ENCODE results near the gene COL25A1. TPM values are rescaled to one million over a fixed set of nuclear protein-coding genes. Genes with fewer than 3 reads are reported as not detected.

COL25A1 gene
- total RNA-seq, 1 experiment from 2014 or later = 4.2 TPM

DNA sequence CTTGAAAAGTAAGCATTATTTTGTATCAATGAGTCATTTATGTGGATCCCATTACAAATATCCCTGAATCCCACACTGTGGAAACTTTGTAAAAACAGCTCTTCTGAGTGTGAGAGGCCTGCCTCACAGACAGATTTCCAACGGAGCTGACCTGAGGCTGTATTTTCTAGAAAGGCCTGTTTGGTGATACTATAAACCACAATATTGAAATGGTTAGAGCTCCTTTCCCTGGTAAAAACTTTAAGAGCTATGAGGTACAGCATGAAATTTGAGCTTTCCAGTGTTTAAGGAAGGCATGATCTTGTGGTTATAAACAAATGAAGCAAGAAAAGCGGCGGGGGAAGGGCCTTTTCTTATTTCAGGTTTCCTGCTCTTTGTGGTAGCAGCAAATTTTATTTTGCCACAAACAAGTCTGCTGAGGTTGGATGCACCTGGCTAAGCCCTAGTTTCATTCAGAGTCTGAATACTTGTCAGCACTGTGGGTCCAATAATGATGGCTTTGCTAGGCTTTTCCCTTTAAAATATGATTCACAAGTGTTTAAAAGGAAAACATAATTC, 452.8 kb downstream of the COL25A1 start:
- Histone ChIP-seq H4K91ac (ENCODE audit: insufficient read length, low read depth, low read length) (no peak overlapping the region), H3K23me2 (ENCODE audit: insufficient read length, low read depth, low read length, poor library complexity, severe bottlenecking) (no peaks in the 10 kb centered on the region), H2BK15ac (ENCODE audit: low read depth, low read length) (no peak overlapping the region), H2BK120ac (ENCODE audit: low read depth, low read length, poor library complexity, severe bottlenecking) (no peak overlapping the region), H3K9ac (ENCODE audit: extremely low read depth, insufficient read length, low read length) (no peak overlapping the region), H3K9me3 (ENCODE audit: control insufficient read depth, low read depth, low read length) (no peaks in the 10 kb centered on the region), H3K4me1 (ENCODE audit: insufficient read depth, low read length) (peaks cover 3% of the 10 kb centered on the region; the same call in 1 of the 2 replicates), H3K79me1 (ENCODE audit: insufficient read depth, low read depth, low read length, poor library complexity, severe bottlenecking) (no peaks in the 10 kb centered on the region), H2BK12ac (ENCODE audit: insufficient read length, low read depth, low read length) (no peak overlapping the region), H2AFZ (ENCODE audit: low read length) (no peak overlapping the region), H3K4me2 (ENCODE audit: insufficient read depth, insufficient read length, low read length) (no peak overlapping the region), H4K20me1 (ENCODE audit: control insufficient read depth, insufficient read depth, insufficient read length) (no peaks in the 10 kb centered on the region), H3K27me3 (ENCODE audit: insufficient read depth, low read length) (no peaks in the 10 kb centered on the region), H3T11ph (ENCODE audit: low read length) (no peak overlapping the region), H3K23ac (ENCODE audit: insufficient read length, low read depth, low read length) (no peak overlapping the region), H3K79me2 (ENCODE audit: insufficient read depth, low read length) (no peaks in the 10 kb centered on the region), H4K5ac (ENCODE audit: insufficient read length, low read depth, low read length) (no peak overlapping the region), H3K56ac (ENCODE audit: insufficient read length, low read depth, low read length) (no peak overlapping the region), H3K27ac (ENCODE audit: insufficient read length, low read depth, low read length) (no peak overlapping the region), H2AK5ac (ENCODE audit: insufficient read length, low read length) (no peak overlapping the region), H2BK5ac (ENCODE audit: insufficient read length, low read length) (no peak overlapping the region), H3K18ac (ENCODE audit: insufficient read length, low read depth, low read length) (no peak overlapping the region), H3K14ac (ENCODE audit: insufficient read depth, low read length) (no peak overlapping the region), H3K4ac (ENCODE audit: low read depth, low read length) (no peak overlapping the region), H4K8ac (replicated peaks; ENCODE audit: insufficient read length, low read depth, low read length) (no peak overlapping the region), H2BK20ac (ENCODE audit: low read depth, low read length, poor library complexity, severe bottlenecking) (no peak overlapping the region)
- Mint-ChIP-seq H3K27me3 (ENCODE audit: low read depth) (no peaks in the 10 kb centered on the region), H3K27ac (peak overlapping the region in 2 of 3 experiments; percentile 50 to 68; a peak in 2 of 7 replicates), H3K9me3 (no peaks in the 10 kb centered on the region), H3K36me3 (ENCODE audit: insufficient read depth in 1 of 3, low read depth in 3 of 3) (0 out of 7 replicates have a peak, but pooled peaks cover 0 to 2% (median 0%) of the 10 kb centered on the region in 3 experiments), H3K4me1 (peaks cover 12% of the 10 kb centered on the region in 2 experiments), H3K4me3 (no peak overlapping the region)
- no CpG with 5 or more reads among the region's 3 CpGs for WGBS (ENCODE audit: extremely low coverage, insufficient read length, low lambda C conversion rate)
- no peak for DNase-seq
- TF ChIP-seq, protein P1, sequence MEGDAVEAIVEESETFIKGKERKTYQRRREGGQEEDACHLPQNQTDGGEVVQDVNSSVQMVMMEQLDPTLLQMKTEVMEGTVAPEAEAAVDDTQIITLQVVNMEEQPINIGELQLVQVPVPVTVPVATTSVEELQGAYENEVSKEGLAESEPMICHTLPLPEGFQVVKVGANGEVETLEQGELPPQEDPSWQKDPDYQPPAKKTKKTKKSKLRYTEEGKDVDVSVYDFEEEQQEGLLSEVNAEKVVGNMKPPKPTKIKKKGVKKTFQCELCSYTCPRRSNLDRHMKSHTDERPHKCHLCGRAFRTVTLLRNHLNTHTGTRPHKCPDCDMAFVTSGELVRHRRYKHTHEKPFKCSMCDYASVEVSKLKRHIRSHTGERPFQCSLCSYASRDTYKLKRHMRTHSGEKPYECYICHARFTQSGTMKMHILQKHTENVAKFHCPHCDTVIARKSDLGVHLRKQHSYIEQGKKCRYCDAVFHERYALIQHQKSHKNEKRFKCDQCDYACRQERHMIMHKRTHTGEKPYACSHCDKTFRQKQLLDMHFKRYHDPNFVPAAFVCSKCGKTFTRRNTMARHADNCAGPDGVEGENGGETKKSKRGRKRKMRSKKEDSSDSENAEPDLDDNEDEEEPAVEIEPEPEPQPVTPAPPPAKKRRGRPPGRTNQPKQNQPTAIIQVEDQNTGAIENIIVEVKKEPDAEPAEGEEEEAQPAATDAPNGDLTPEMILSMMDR (conservative IDR thresholded peaks at IDR 0.05) = no peak
